Right atrium auricular region (tissue), 2 donors: ENCODE measurements around the gene MXRA5. TPM values are rescaled to one million over a fixed set of nuclear protein-coding genes. Genes with fewer than 3 reads are reported as not detected.
A peak's percentile ranks its signal among the peaks of the same experiment; 100 is the strongest.

ENCODE experiments used
- DNase-seq: peaks from one replicate; pipeline ENCODE4 v3.0.0-alpha.2; 2019; ENCODE audit warnings: low spot score
- H3K27ac ChIP-seq, 2 donors: fragments of 200-600 bp; sonication (generic); 1 replicate in 1 of 2; 2 replicates in 1 of 2; pipeline ENCODE4 v1.5.1; 2016 to 2019
- H3K27me3 ChIP-seq, 2 donors: fragments of 200-600 bp; sonication (generic); one replicate each; pipeline versions ENCODE4 v1.5.1 to v1.6.0; 2017 to 2019
- H3K36me3 ChIP-seq: fragments of 200-600 bp; sonication (generic); one replicate; pipeline ENCODE4 v1.5.1; 2016
- H3K4me1 ChIP-seq, 2 donors: fragments of 200-600 bp; sonication (generic); one replicate each; pipeline versions ENCODE4 v1.5.1 to v1.6.0; 2017 to 2019
- H3K4me3 ChIP-seq, 2 donors: fragments of 200-600 bp; sonication (generic); 1 replicate in 1 of 2; 2 replicates in 1 of 2; pipeline ENCODE4 v1.5.1; 2017 to 2019; ENCODE audit warnings: mild to moderate bottlenecking in 1 of 2, moderate library complexity in 1 of 2
- H3K9me3 ChIP-seq, 2 donors: fragments of 200-600 bp; sonication (generic); one replicate each; pipeline ENCODE4 v1.5.1; 2019
- total RNA-seq, 2 donors: library from RNA; depleted of rRNA; stranded (reverse); fragments of >200 nt; gene quantifications; one replicate each; pipeline ENCODE4 v1.1.0, GENCODE V29; 2016
- TF ChIP-seq, protein P1 (sequence below), 2 donors: fragments of 200-600 bp; sonication (generic); IDR thresholded peaks; one replicate each; pipeline ENCODE4 v1.5.1; 2019; ENCODE audit warnings: antibody characterized with exemption in 2 of 2

MXRA5 gene, protein sequence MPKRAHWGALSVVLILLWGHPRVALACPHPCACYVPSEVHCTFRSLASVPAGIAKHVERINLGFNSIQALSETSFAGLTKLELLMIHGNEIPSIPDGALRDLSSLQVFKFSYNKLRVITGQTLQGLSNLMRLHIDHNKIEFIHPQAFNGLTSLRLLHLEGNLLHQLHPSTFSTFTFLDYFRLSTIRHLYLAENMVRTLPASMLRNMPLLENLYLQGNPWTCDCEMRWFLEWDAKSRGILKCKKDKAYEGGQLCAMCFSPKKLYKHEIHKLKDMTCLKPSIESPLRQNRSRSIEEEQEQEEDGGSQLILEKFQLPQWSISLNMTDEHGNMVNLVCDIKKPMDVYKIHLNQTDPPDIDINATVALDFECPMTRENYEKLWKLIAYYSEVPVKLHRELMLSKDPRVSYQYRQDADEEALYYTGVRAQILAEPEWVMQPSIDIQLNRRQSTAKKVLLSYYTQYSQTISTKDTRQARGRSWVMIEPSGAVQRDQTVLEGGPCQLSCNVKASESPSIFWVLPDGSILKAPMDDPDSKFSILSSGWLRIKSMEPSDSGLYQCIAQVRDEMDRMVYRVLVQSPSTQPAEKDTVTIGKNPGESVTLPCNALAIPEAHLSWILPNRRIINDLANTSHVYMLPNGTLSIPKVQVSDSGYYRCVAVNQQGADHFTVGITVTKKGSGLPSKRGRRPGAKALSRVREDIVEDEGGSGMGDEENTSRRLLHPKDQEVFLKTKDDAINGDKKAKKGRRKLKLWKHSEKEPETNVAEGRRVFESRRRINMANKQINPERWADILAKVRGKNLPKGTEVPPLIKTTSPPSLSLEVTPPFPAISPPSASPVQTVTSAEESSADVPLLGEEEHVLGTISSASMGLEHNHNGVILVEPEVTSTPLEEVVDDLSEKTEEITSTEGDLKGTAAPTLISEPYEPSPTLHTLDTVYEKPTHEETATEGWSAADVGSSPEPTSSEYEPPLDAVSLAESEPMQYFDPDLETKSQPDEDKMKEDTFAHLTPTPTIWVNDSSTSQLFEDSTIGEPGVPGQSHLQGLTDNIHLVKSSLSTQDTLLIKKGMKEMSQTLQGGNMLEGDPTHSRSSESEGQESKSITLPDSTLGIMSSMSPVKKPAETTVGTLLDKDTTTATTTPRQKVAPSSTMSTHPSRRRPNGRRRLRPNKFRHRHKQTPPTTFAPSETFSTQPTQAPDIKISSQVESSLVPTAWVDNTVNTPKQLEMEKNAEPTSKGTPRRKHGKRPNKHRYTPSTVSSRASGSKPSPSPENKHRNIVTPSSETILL (N-terminal part only)
- total RNA-seq, result 1 to 10 TPM; 1.2 to 4.2 TPM

DNA sequence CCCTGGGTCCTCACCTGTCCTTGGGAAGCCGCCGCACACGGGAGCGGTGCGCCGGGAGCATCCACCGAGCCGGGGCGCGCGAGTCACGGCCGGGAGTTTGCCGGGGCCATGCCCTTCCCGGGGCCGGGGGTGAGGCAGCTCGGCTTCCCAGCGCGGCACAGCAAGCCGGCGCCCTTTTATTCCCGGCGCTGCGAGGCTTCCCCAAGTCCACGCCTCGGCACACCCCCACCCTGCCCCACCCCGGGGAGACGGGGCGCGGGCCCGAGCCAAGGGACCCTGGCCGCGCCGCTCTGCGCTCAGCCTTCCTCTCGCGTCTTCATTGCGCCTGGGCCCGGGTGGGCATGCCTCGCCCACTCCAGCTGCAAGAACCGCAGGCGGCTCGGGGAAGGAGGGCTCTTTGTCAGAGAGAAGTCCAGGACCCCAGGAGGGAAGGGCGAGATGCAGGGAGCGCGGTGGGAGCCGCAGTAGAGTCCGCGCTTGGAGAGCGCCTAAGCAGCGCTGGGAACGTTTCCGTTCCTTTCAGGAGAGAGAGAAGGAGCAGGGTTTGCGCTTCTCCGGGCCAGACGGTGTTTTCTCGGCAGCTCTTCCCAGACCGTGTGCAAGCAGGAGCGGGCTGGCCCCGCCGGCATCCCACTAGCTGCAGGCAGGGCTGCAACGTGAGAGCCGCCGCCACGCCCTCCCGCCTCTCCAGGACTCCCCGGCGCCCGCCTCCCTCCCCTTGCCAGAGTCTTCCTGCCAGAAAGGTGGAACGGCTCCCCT is at the start of gene MXRA5:
Gene MXRA5, minus strand, starts transcription at position 152 of the 759 bp plus-strand sequence. CDS start 2,819 bp downstream, outside the sequence.
- H3K9me3 ChIP-seq, result no peaks in the 10 kb centered on the region
- no peaks in the 10 kb centered on the region for H3K36me3 ChIP-seq
- no peak for DNase-seq
- H3K4me3 ChIP-seq, result peak within 1 kb of the TSS; percentile 17 to 44
- H3K4me1 ChIP-seq, result peaks cover 0 to 9% of the 10 kb centered on the region in 2 donors
- H3K27ac ChIP-seq, result peak within 1 kb of the TSS; percentile 46 to 70
- peaks cover 0 to 2% of the 10 kb centered on the region in 2 donors for H3K27me3 ChIP-seq
- TF ChIP-seq, protein P1, sequence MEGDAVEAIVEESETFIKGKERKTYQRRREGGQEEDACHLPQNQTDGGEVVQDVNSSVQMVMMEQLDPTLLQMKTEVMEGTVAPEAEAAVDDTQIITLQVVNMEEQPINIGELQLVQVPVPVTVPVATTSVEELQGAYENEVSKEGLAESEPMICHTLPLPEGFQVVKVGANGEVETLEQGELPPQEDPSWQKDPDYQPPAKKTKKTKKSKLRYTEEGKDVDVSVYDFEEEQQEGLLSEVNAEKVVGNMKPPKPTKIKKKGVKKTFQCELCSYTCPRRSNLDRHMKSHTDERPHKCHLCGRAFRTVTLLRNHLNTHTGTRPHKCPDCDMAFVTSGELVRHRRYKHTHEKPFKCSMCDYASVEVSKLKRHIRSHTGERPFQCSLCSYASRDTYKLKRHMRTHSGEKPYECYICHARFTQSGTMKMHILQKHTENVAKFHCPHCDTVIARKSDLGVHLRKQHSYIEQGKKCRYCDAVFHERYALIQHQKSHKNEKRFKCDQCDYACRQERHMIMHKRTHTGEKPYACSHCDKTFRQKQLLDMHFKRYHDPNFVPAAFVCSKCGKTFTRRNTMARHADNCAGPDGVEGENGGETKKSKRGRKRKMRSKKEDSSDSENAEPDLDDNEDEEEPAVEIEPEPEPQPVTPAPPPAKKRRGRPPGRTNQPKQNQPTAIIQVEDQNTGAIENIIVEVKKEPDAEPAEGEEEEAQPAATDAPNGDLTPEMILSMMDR (IDR thresholded peaks at IDR 0.05), result no peak

DNA sequence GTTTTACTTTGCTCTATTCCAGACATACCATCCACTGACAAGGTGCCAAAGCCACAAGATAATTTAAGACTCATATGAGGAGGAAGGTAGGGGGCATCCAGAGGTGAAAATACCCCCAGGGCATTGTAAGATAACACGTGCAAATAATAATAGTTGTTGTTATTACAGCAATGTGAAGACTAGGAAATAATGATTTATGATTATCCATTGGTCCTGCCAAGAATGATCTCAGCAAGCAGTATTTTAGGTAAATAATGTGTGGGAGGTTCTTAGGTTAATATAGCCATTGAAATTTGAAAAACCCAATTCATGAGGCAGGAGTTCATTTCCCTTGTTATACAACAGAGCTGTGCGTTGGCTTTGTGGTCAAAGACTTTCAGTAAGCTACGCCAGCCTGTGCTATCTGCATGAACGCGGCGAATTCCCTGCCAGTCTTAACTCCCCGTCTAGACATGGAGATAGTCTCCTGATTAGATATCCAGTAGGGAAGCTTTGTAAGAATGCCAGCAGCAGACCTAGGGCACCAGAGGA is 47.2 kb upstream of the MXRA5 start:
- Histone ChIP-seq H3K27ac (no peak overlapping the region), H3K36me3 (no peaks in the 10 kb centered on the region), H3K27me3 (no peaks in the 10 kb centered on the region), H3K4me1 (no peaks in the 10 kb centered on the region), H3K4me3 (no peak overlapping the region), H3K9me3 (no peaks in the 10 kb centered on the region)
- TF ChIP-seq, protein P1 (IDR thresholded peaks at IDR 0.05), result no peak
- DNase-seq, result no peak

DNA sequence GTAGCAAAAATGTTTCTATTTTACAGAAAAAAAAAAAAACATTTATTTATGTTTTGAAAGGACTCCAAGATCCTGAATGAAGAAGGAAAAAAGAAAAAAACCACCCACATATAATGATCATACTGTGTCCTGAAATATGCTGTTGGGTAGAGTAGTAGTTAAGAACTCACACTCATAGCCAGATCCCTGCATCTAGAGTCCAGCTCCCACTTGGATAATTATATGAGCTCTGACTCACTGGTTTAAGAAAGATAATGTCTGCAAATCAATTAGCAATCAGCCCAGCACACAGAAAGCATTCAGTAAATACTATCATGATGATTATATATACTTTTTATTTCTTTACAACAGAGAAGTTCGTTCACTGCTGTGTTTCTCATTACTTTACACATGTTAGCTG is 46.7 kb upstream of the MXRA5 start:
- Histone ChIP-seq H3K9me3 (no peaks in the 10 kb centered on the region), H3K36me3 (no peaks in the 10 kb centered on the region), H3K4me1 (no peaks in the 10 kb centered on the region), H3K27me3 (no peaks in the 10 kb centered on the region), H3K4me3 (no peak overlapping the region), H3K27ac (no peak overlapping the region)
- TF ChIP-seq, protein P1 (IDR thresholded peaks at IDR 0.05), result no peak
- no peak for DNase-seq

DNA sequence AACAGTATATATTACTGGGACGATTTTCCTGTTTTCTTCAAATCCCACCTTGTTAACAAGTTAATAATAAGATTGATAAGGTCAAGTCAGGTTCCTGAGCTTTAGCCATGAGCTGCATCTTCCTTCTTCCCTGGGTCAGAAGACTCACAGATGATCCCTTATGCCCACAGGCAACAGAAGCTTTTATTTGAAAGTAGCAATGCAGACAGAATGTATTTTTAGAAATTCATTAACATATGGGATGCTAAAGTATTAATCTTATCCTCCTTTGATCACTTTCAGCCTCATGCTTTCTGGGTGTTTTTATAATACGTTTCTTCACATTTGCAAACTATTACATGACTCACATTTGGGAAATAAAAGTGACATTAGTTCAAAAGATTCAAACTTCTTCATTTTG is 42.0 kb upstream of the MXRA5 start:
- DNase-seq, result no peak
- Histone ChIP-seq H3K4me3 (no peak overlapping the region), H3K36me3 (no peaks in the 10 kb centered on the region), H3K27ac (no peak overlapping the region), H3K9me3 (no peaks in the 10 kb centered on the region), H3K4me1 (no peaks in the 10 kb centered on the region), H3K27me3 (no peaks in the 10 kb centered on the region)
- TF ChIP-seq, protein P1 (IDR thresholded peaks at IDR 0.05), result no peak

DNA sequence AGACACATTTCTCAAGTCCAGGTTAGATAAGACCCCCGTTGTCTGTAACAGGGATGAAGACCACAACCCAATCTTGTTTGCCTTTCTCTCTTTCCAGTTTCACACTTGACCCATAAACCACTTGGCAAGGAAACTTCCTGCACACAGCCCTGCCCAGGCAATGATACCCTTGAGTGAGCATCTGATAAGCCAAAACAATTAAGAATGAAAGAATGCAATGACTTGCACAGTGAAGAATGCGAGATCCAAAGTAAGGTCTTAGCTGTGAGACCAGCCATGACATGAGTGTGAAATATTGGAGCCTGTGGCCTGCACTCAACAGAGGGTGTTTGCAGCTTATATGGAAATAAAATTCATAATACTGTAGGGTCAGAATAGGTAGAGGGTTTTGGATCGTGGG is 37.9 kb upstream of the MXRA5 start:
- TF ChIP-seq, protein P1 (IDR thresholded peaks at IDR 0.05), result no peak
- Histone ChIP-seq H3K27me3 (no peaks in the 10 kb centered on the region), H3K4me1 (no peaks in the 10 kb centered on the region), H3K4me3 (no peak overlapping the region), H3K27ac (no peak overlapping the region), H3K36me3 (no peaks in the 10 kb centered on the region), H3K9me3 (no peaks in the 10 kb centered on the region)
- DNase-seq, result no peak
